Measurements from ENCODE around the gene ATP1A1.

The ATP1A1 gene

DNA sequence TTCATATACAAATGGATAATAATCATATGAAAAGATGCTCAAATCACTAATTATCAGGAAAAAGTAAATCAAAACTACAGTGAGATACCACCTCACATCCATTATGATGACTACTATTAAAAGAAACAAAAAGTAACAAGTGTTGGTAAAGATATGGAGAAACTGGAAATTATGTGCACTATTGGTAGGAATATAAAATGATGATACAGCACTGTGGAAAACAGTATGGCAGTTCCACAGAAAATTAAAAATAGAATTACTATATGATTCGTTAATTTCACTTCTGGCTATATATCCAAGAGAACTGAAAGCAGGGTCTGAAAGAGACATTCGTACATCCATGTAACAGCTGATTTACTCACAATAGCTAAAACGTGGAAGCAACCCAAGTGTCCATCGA lies 21.1 kb upstream of the ATP1A1 start:
- Histone ChIP-seq H3K4me3 (no peak overlapping the region), H3K4me1 (no peaks in the 10 kb centered on the region), H3K36me3 (replicated peaks) (no peaks in the 10 kb centered on the region), H3K9me3 (0 out of 2 replicates have a peak, but pooled peaks cover 3% of the 10 kb centered on the region), H3K27me3 (ENCODE audit: low read depth) (no peaks in the 10 kb centered on the region)
- in situ Hi-C loops (cut with MboI; ENCODE audit: low sequenced_read_pairs) = no loop called here
- DNase-seq (ENCODE audit: low spot score in 2 of 2) = no peak

DNA sequence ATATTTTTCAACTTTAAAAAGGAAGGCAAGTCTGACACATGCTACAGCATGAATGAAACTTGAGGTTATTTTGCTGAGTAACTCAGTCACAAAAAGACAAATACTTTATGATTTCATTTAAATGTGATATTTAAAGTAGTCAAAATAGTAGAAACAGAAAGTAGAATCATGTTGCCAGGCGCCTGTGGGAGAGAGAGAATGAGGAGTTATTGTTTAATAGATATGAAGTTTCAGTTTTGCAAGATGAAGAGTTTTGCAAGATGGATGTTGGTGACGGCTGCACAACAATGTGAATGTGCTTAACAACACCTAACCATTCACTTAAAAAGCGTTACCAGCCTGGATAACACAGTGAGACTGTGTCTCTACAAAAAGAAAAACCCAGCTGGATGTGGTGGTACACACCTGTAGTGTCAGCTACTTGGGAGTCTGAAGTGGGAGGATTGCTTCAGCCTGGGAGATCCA lies 20.7 kb upstream of the ATP1A1 start:
- in situ Hi-C loops (cut with MboI; ENCODE audit: low sequenced_read_pairs) = no loop called here
- Histone ChIP-seq H3K27me3 (ENCODE audit: low read depth) (no peaks in the 10 kb centered on the region), H3K36me3 (replicated peaks) (no peaks in the 10 kb centered on the region), H3K4me1 (no peaks in the 10 kb centered on the region), H3K4me3 (no peak overlapping the region), H3K9me3 (0 out of 2 replicates have a peak, but pooled peaks cover 3% of the 10 kb centered on the region)
- no peak for DNase-seq (ENCODE audit: low spot score in 2 of 2)

DNA sequence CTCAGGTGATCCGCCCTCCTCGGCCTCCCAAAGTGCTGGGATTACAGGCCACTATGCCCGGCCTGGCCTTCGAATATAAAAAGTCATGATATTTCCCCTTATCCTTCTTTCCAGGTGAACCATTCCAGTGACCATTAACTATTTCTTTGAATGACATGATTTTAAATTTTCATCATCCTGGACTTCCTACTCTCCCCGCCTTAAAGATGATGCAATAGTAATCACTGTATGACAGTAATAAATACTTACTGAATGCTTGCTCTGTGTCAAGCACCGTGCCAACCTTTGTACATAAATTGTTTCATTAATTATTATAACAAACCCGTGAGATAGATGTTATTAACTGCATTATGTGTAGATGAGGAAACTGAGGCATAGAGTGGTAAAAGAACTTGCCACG lies 19.9 kb upstream of the ATP1A1 start:
- Histone ChIP-seq H3K4me1 (no peaks in the 10 kb centered on the region), H3K9me3 (0 out of 2 replicates have a peak, but pooled peaks cover 3% of the 10 kb centered on the region), H3K27me3 (ENCODE audit: low read depth) (no peaks in the 10 kb centered on the region), H3K4me3 (no peak overlapping the region), H3K36me3 (replicated peaks) (no peaks in the 10 kb centered on the region)
- no peak for DNase-seq (ENCODE audit: low spot score in 2 of 2)
- in situ Hi-C loops (cut with MboI; ENCODE audit: low sequenced_read_pairs) = no loop called here

DNA sequence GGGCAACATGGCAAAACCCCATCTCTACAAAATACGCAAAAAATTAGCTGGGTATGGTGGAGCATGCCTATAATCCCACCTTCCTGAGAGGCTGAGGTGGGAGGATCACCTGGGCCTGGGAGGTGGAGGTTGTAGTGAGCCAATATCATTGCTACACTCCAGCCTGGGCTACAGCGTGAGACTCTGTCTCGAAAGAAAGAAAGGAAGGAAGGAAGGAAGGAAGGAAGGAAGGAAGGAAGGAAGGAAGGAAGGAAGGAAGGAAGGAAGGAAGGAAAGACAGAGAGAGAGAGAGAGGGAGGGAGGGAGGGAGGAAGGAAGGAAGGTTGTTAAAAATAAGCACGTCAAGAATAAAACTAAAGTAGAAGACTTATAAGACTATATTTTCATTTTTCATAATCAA lies 17.0 kb upstream of the ATP1A1 start:
- in situ Hi-C loops (cut with MboI; ENCODE audit: low sequenced_read_pairs) = no loop called here
- H3K9me3 ChIP-seq = no peaks in the 10 kb centered on the region
- no peak overlapping the region for H3K4me3 ChIP-seq
- peaks cover 14% of the 10 kb centered on the region for H3K4me1 ChIP-seq
- H3K27me3 ChIP-seq (ENCODE audit: low read depth) = no peaks in the 10 kb centered on the region
- no peaks in the 10 kb centered on the region for H3K36me3 ChIP-seq (replicated peaks)
- no peak for DNase-seq (ENCODE audit: low spot score in 2 of 2)

DNA sequence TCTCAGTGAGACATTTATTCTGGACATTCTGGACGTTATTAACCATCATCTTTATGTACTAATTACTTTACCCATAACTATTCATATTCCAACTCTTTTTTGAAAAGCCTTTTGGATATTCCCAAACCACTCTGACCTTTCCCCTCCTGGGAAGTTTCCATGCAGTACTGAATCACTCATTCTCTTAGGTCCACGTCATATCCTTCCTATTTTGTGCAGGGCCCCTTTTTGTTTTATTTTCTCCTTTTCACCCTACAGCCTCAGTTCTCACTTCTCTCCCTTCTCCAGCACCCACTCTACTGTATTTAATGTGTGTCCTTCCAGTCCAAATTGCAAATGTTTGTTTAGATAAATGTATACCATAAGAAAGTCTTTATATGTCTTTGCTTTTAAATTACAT lies 16.4 kb upstream of the ATP1A1 start:
- Histone ChIP-seq H3K4me1 (peaks cover 14% of the 10 kb centered on the region), H3K27me3 (ENCODE audit: low read depth) (no peaks in the 10 kb centered on the region), H3K9me3 (no peaks in the 10 kb centered on the region), H3K4me3 (no peak overlapping the region), H3K36me3 (replicated peaks) (no peaks in the 10 kb centered on the region)
- no peak for DNase-seq (ENCODE audit: low spot score in 2 of 2)
- in situ Hi-C loops (cut with MboI; ENCODE audit: low sequenced_read_pairs) = no loop called here

DNA sequence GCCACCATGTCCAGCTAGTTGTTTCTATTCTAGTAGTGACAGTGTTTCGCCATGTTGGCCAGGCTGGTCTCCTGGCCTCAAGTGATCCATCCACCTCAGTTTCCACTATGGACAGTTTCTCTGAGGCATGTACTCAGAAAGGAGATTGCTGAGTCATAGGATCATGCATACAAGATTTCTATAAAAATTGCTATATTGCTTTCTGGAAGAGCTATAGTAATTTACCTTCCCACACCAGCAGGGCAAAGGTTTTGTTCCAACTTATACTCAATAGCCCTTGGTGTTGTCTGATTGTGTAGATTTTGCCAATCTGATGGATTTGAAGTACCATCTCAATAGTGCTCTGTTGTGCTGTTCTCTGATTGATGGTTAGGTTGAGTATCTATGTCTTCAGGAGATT lies 15.6 kb upstream of the ATP1A1 start:
- H3K4me1 ChIP-seq = peaks cover 14% of the 10 kb centered on the region

DNA sequence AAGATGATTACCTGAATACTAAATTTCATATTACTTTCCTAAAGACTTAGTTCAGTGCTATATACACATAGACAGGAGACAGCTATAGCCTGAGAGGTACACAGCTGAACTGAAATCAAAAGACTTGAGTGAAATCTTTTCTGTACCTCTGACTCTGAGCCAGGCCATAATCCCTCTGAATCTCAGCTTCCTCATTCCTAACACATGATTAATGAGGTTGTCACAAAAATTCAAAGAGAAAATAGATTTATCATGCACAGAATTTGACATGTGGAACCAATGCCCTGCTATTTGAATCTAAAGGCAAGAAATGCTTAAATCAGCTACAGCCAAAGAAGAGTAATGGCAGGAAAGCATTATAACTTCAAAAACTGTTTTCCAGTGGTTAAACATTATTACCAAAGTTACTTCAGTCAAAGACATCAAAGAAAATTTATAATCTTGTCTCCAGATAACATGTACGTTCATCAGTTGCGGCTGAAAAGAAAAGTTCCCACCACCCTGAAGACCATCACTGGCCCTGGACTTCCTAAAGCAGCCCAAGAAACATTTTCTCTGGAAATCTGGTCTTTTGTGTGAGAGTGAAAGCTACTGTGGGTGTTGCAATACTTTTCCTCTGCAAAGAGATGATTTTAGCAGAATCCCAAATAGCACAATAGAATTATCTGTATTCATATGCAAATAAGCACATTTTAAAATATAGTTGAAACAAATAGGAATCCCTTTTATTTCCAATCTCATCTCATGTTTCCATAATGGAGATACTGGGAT lies 13.8 kb upstream of the ATP1A1 start:
- H3K4me1 ChIP-seq = peaks cover 14% of the 10 kb centered on the region
- DNase-seq (ENCODE audit: low spot score in 2 of 2) = no peak

More for the DNA sequence above, 15.6 kb upstream of the ATP1A1 start:
- in situ Hi-C loops (cut with MboI; ENCODE audit: low sequenced_read_pairs) = no loop called here
- no peaks in the 10 kb centered on the region for H3K27me3 ChIP-seq (ENCODE audit: low read depth)
- DNase-seq (ENCODE audit: low spot score in 2 of 2) = no peak
- H3K4me3 ChIP-seq = no peak overlapping the region
- no peaks in the 10 kb centered on the region for H3K36me3 ChIP-seq (replicated peaks)
- no peaks in the 10 kb centered on the region for H3K9me3 ChIP-seq

DNA sequence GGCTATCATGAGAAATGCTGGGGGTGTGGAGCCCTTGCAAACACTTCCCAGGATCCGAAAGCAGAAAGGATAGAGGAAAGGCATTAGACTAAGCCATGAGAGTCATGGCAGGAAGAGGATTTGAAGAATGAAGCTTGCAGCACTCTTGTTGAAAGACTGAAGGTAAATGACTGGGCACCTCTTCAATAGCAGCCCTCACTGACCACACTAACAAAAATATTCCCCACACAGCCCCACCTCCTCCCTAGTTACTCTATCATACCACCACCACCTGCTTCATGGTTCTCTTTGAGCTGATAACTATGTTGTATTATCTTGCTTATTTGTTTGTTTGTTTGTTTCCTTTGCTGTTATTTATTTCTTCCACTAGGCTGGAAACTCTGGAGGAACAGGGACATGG lies 13.2 kb upstream of the ATP1A1 start:
- Histone ChIP-seq H3K27me3 (ENCODE audit: low read depth) (no peaks in the 10 kb centered on the region), H3K36me3 (replicated peaks) (no peaks in the 10 kb centered on the region), H3K4me3 (no peak overlapping the region), H3K4me1 (peaks cover 14% of the 10 kb centered on the region), H3K9me3 (peaks cover 4% of the 10 kb centered on the region; the same call in 1 of the 2 replicates)
- no peak for DNase-seq (ENCODE audit: low spot score in 2 of 2)
- in situ Hi-C loops (cut with MboI; ENCODE audit: low sequenced_read_pairs) = no loop called here

More for the DNA sequence above, 13.8 kb upstream of the ATP1A1 start:
- in situ Hi-C loops (cut with MboI; ENCODE audit: low sequenced_read_pairs) = no loop called here
- Histone ChIP-seq H3K4me3 (no peak overlapping the region), H3K36me3 (replicated peaks) (no peaks in the 10 kb centered on the region), H3K9me3 (no peaks in the 10 kb centered on the region), H3K27me3 (ENCODE audit: low read depth) (no peaks in the 10 kb centered on the region)

DNA sequence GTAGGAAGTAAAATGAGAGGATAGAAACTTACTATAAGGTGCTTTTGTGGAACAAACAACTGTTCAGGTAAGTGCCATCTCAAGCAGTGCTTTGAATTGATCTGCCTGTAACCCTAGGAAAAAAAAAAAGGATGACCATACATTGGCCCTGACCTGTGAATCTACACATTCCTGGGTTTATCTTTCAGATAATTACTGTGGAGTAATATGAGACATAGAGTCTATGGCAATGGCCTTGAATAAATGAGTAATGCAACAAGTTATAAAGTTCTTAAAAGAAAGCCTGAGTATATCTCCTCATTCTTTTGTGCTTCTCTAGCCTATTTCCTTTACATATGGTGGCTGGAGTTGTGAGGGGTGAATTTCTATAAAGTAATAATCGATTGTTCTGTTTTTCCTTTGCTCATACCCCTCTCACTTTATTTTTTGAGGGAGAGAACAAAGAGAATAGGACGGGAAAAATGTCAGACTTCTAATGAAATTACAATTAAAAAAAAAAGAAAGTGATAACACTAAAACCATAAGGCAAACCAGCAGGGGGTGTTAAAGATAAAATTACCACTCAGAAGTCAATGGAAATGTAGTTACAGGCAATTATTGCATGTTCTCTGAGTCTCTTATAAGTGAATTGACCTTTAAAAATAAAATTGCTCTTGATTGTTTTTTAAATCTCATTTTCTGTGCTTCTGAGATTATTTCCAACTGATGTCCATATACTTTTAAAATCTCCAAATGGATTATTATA lies 12.4 kb upstream of the ATP1A1 start:
- H3K36me3 ChIP-seq (replicated peaks) = no peaks in the 10 kb centered on the region
- DNase-seq (ENCODE audit: low spot score in 2 of 2) = no peak
- in situ Hi-C loops (cut with MboI; ENCODE audit: low sequenced_read_pairs) = no loop called here

DNA sequence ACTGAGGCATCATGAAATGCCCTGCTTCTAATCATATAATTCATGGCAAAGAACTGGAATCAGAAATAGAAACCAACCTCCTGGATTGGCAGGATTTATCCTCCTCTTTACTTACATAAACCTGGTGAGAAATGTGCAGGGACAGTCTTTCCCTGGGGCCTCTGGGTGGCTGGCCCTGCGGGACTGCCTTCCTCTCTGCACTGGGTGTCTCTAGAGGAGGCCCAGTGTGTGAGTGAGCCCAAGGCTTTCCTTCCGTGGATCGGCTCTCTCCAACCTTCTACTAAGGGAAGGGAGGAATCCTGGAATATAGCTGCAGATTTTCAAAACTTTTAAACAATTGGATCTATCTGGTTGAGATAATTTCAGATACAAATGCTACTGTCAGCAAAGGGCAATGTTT lies 11.4 kb upstream of the ATP1A1 start:
- peaks cover 14% of the 10 kb centered on the region for H3K4me1 ChIP-seq
- in situ Hi-C loops (cut with MboI; ENCODE audit: low sequenced_read_pairs) = no loop called here
- no peak for DNase-seq (ENCODE audit: low spot score in 2 of 2)

More for the DNA sequence above, 12.4 kb upstream of the ATP1A1 start:
- Histone ChIP-seq H3K9me3 (peaks cover 4% of the 10 kb centered on the region; the same call in 1 of the 2 replicates), H3K4me3 (no peak overlapping the region), H3K4me1 (peaks cover 14% of the 10 kb centered on the region), H3K27me3 (ENCODE audit: low read depth) (no peaks in the 10 kb centered on the region)

DNA sequence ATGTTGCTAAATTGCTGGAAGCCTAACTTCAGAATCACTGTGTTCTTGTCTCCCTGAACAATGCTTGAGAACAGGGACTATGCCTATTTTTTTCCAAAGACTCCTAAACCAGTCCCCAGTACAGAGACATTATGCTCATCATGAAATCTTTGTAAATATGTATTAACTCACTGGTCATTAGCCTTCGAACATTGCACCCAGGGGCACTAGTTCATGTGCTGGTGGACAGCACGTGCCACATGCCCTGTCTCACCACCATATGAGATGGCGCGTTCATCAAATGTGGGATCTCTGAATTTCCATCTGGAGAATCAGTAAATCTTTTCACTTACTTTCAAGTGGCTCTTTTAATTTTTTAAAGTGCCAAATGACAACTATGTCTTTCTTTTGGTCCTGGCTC lies 11.0 kb upstream of the ATP1A1 start:
- no peak overlapping the region for H3K4me3 ChIP-seq
- peaks cover 4% of the 10 kb centered on the region; the same call in 1 of the 2 replicates for H3K9me3 ChIP-seq
- no peaks in the 10 kb centered on the region for H3K27me3 ChIP-seq (ENCODE audit: low read depth)
- DNase-seq (ENCODE audit: low spot score in 2 of 2) = no peak
- in situ Hi-C loops (cut with MboI; ENCODE audit: low sequenced_read_pairs) = no loop called here
- H3K36me3 ChIP-seq (replicated peaks) = no peaks in the 10 kb centered on the region
- H3K4me1 ChIP-seq = peaks cover 14% of the 10 kb centered on the region

More for the DNA sequence above, 11.4 kb upstream of the ATP1A1 start:
- Histone ChIP-seq H3K4me3 (no peak overlapping the region), H3K9me3 (peaks cover 4% of the 10 kb centered on the region; the same call in 1 of the 2 replicates), H3K27me3 (ENCODE audit: low read depth) (no peaks in the 10 kb centered on the region), H3K36me3 (replicated peaks) (no peaks in the 10 kb centered on the region)

DNA sequence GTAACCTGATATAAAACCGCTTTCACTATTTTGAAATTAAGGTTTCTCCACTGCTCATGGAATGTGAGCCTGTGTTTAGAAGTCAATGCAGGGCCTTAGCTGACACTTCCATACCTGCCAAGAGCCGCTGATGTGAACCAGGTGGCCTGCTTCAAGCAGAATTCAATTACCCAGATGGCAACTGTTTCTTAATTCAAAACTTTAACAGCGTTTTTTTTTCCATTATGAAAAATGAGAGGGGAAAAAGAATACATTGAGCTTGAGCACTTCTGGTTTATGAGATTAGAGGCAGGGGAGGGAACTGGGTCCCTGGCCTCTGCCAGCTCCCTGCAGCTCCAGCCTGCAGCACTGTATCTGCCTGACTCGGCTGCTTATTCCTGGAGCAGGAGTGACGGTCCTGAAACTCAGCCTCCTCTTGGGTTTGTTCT lies 7.7 kb upstream of the ATP1A1 start:
- in situ Hi-C loops (cut with MboI; ENCODE audit: low sequenced_read_pairs) = no loop called here
- no peak for DNase-seq (ENCODE audit: low spot score in 2 of 2)
- peaks cover 4% of the 10 kb centered on the region; the same call in 1 of the 2 replicates for H3K9me3 ChIP-seq
- H3K4me3 ChIP-seq = no peak overlapping the region
- H3K27me3 ChIP-seq (ENCODE audit: low read depth) = no peaks in the 10 kb centered on the region
- H3K4me1 ChIP-seq = no peaks in the 10 kb centered on the region; the same call in 1 of the 2 replicates
- H3K36me3 ChIP-seq (replicated peaks) = no peaks in the 10 kb centered on the region

DNA sequence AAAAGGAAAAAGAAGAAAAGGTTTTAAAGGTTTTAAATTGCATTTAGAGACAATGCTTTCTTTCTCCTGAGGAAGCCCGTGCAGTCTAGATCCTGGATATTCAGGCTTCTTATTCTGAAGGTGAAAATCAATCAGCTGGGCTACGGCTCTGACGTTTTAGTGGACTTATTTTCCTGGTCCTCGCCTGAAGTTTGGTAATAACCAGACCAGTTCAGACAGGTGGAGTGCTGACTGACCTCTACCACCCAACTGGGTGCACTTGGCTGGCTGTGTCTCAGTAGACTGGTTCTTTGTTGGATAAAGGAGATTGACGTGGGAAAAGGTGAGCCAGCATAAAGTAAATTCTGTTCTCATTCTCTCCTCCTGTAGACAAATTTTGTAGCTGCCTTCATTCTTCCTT lies 7.2 kb upstream of the ATP1A1 start:
- Histone ChIP-seq H3K36me3 (replicated peaks) (no peaks in the 10 kb centered on the region), H3K4me1 (no peaks in the 10 kb centered on the region), H3K9me3 (peaks cover 4% of the 10 kb centered on the region; the same call in 1 of the 2 replicates), H3K27me3 (ENCODE audit: low read depth) (no peaks in the 10 kb centered on the region), H3K4me3 (no peak overlapping the region)
- DNase-seq (ENCODE audit: low spot score in 2 of 2) = no peak
- in situ Hi-C loops (cut with MboI; ENCODE audit: low sequenced_read_pairs) = no loop called here
